CD4-positive, alpha-beta T cell treated with Interleukin-15 for 4 hours (primary cell): ENCODE measurements around the gene WDFY2.
"Not testable (repeated sequence)": the region's sequence is repeated elsewhere in the genome, so short reads cannot be mapped to it uniquely, and the experiment has no call there.

Experiments
- DNase-seq: peaks from one replicate; pipeline ENCODE4 v3.0.0-alpha.2; 2020; ENCODE audit warnings: low spot score

The WDFY2 gene

GRCh38 chr13:51666374-51666773, 82.1 kb downstream of the WDFY2 start:
- DNase-seq, result no peak

- DNase-seq, result no peak
These were observed 82.6 kb downstream of the WDFY2 start for GRCh38 chr13:51666839-51667238.

- no peak for DNase-seq
These were observed 84.4 kb downstream of the WDFY2 start for GRCh38 chr13:51668580-51669195.

- DNase-seq, result no peak
These were observed 88.9 kb downstream of the WDFY2 start for GRCh38 chr13:51673165-51673564.

- no peak for DNase-seq
These were observed 90.0 kb downstream of the WDFY2 start for GRCh38 chr13:51674276-51674675.

- DNase-seq, result no peak
These were observed 91.1 kb downstream of the WDFY2 start for GRCh38 chr13:51675385-51675784.

- no peak for DNase-seq
These were observed 91.6 kb downstream of the WDFY2 start for GRCh38 chr13:51675877-51676276.

GRCh38 chr13:51676739-51677138, 92.5 kb downstream of the WDFY2 start:
- DNase-seq, result no peak

GRCh38 chr13:51678420-51678819, 94.2 kb downstream of the WDFY2 start:
- DNase-seq, result no peak

GRCh38 chr13:51679616-51680015, 95.4 kb downstream of the WDFY2 start:
- no peak for DNase-seq

GRCh38 chr13:51681037-51681678, 96.9 kb downstream of the WDFY2 start:
- no peak for DNase-seq

GRCh38 chr13:51682686-51683085, 98.4 kb downstream of the WDFY2 start:
- DNase-seq, result no peak

GRCh38 chr13:51683597-51683996, 99.3 kb downstream of the WDFY2 start:
- DNase-seq, result no peak

- DNase-seq, result no peak
These were observed 99.8 kb downstream of the WDFY2 start for GRCh38 chr13:51684076-51684475.

GRCh38 chr13:51687947-51688714, 103.9 kb downstream of the WDFY2 start:
- no peak for DNase-seq

- DNase-seq, result no peak
These were observed 104.8 kb downstream of the WDFY2 start for GRCh38 chr13:51688937-51689662.

GRCh38 chr13:51689663-51689996, 105.4 kb downstream of the WDFY2 start:
- no peak for DNase-seq

GRCh38 chr13:51695677-51696076, 111.4 kb downstream of the WDFY2 start:
- not testable (repeated sequence) for DNase-seq

- DNase-seq, result no peak
These were observed 112.9 kb downstream of the WDFY2 start for GRCh38 chr13:51697181-51697580.

- DNase-seq, result no peak
These were observed 113.6 kb downstream of the WDFY2 start for GRCh38 chr13:51697855-51698254.

GRCh38 chr13:51698352-51698751, 114.1 kb downstream of the WDFY2 start:
- no peak for DNase-seq

- DNase-seq, result no peak
These were observed 120.4 kb downstream of the WDFY2 start for GRCh38 chr13:51704399-51705313.
